SJSA1 (cell line): ENCODE measurements around the gene AAMP. TPM values are rescaled to one million over a fixed set of nuclear protein-coding genes. Genes with fewer than 3 reads are reported as not detected.

Experiments
- DNase-seq, 2 experiments: peaks; one replicate each; pipeline ENCODE4 v3.0.0-alpha.2; 2015 to 2020; ENCODE audit warnings: low spot score in 2 of 2, low read depth in 1 of 2
- H3K27ac ChIP-seq: fragments of 250-450 bp; sonication (Bioruptor Pico); 2 replicates; pipeline ENCODE4 v1.5.1; 2020; ENCODE audit warnings: mild to moderate bottlenecking, moderate library complexity
- H3K27me3 ChIP-seq: fragments of 250-450 bp; sonication (Bioruptor Pico); replicated peaks from 2 replicates; pipeline ENCODE4 v1.5.1; 2020; ENCODE audit warnings: mild to moderate bottlenecking, moderate library complexity
- H3K36me3 ChIP-seq: fragments of 250-450 bp; sonication (Bioruptor Pico); 2 replicates; pipeline ENCODE4 v1.5.1; 2020; ENCODE audit warnings: mild to moderate bottlenecking
- H3K4me1 ChIP-seq: fragments of 250-450 bp; sonication (Bioruptor Pico); replicated peaks from 2 replicates; pipeline ENCODE4 v1.6.1; 2021; ENCODE audit warnings: mild to moderate bottlenecking
- H3K4me3 ChIP-seq: fragments of 250-450 bp; sonication (Bioruptor Pico); 2 replicates; pipeline ENCODE4 v1.5.1; 2020; ENCODE audit warnings: mild to moderate bottlenecking
- H3K9me3 ChIP-seq: fragments of 250-450 bp; sonication (Bioruptor Pico); replicated peaks from 2 replicates; pipeline ENCODE4 v1.5.1; 2020; ENCODE audit warnings: mild to moderate bottlenecking
- total RNA-seq: library from RNA; depleted of rRNA; stranded (reverse); fragments of >200 nt; shearing (Covaris generic); gene quantifications from 2 replicates; pipeline ENCODE4 v1.2.3, GENCODE V29; 2014

Gene AAMP
- total RNA-seq, 1 experiment from 2014 or later = 184 TPM

DNA sequence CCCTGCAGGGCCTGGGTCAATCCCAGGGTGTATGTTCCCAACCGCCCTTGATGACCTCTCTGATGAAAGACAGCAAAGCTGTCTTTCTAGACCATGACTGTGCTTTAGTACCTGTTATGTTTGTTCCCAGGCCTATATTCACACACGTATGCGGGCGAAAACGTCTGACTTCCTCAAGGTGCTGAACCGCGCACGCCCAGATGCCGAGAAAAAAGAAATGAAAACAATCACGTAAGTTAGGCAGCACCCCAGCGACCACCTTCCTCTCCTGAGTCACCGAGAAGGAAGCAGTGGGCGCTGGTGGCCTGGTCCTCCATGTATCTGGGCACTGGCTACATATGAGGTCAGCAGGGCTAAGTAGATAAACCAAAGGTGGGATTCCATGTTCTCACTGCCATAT lies 20.2 kb downstream of the AAMP start:
- Histone ChIP-seq H3K36me3 (peaks cover 100% of the 10 kb centered on the region), H3K4me3 (no peak overlapping the region), H3K4me1 (no peaks in the 10 kb centered on the region), H3K9me3 (no peaks in the 10 kb centered on the region; the same call in 1 of the 2 replicates), H3K27me3 (no peaks in the 10 kb centered on the region), H3K27ac (no peak overlapping the region)
- no peak for DNase-seq

DNA sequence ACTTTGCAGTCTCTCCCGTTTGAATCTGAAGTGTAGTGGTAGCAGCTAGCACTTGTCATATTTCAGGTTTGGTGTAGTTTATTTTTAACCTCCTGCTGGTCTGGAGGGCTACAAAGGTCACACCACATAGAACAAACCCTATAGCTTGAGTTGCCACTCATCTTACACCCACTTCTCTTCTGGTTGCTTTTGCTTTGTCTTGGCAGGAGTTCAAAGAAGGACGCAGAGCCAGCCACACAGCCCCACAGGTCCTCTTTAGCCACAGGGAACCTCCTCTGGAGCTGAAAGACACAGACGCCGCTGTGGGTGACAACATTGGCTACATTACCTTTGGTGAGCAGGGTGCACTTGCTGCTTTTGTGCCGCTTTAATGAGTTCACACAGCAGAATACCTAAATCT lies 24.7 kb downstream of the AAMP start:
- DNase-seq = no peak
- Histone ChIP-seq H3K36me3 (peaks cover 100% of the 10 kb centered on the region), H3K4me3 (no peak overlapping the region)

DNA sequence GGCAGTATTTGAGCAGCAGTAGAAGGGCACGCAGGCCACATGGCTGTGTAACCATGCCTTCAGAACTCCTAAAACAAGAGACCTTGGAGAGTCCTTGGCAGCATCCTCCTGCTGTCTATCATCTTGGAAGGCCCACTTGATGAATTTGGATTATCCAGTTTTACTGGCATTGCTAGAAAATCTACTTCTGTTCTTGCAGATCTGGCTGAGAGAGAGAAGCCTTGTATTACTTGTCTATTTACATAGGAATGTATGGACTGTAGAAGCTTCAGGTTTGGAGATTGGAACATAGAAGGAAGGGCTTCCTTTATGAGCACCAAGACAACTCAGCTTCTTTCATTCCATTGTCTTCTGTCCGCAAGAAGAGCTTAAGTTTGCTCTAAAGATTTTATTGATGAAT lies 25.3 kb downstream of the AAMP start:
- H3K36me3 ChIP-seq = peaks cover 100% of the 10 kb centered on the region
- H3K27ac ChIP-seq = no peak overlapping the region
- no peaks in the 10 kb centered on the region for H3K27me3 ChIP-seq
- no peaks in the 10 kb centered on the region for H3K4me1 ChIP-seq
- DNase-seq = no peak
- no peaks in the 10 kb centered on the region; the same call in 1 of the 2 replicates for H3K9me3 ChIP-seq
- H3K4me3 ChIP-seq = no peak overlapping the region

More for the DNA sequence above, 24.7 kb downstream of the AAMP start:
- Histone ChIP-seq H3K9me3 (no peaks in the 10 kb centered on the region; the same call in 1 of the 2 replicates), H3K4me1 (no peaks in the 10 kb centered on the region), H3K27me3 (no peaks in the 10 kb centered on the region), H3K27ac (no peak overlapping the region)

DNA sequence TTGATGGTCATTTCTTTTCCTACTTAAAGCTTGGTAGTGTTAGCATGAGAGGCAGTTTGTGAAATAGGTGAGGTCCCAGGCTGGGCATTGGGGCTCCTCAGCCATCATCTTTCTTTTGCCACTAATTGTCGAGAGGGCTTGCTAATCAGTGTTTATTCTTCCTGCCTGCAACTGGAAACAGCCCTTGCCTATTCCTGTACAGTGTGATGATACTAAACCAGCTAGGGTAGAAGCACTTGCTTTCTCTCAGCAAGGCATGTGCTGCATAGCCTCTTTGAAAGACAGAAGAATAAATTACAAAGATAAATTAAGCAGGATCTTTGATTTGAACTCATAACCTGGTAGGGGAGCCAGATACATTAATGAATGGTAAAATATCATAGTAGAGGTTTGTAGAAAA lies 25.7 kb downstream of the AAMP start:
- H3K4me1 ChIP-seq = no peaks in the 10 kb centered on the region
- DNase-seq = no peak
- H3K27ac ChIP-seq = no peak overlapping the region
- no peaks in the 10 kb centered on the region for H3K27me3 ChIP-seq
- H3K36me3 ChIP-seq = peaks cover 100% of the 10 kb centered on the region
- H3K4me3 ChIP-seq = no peak overlapping the region
- H3K9me3 ChIP-seq = no peaks in the 10 kb centered on the region; the same call in 1 of the 2 replicates

DNA sequence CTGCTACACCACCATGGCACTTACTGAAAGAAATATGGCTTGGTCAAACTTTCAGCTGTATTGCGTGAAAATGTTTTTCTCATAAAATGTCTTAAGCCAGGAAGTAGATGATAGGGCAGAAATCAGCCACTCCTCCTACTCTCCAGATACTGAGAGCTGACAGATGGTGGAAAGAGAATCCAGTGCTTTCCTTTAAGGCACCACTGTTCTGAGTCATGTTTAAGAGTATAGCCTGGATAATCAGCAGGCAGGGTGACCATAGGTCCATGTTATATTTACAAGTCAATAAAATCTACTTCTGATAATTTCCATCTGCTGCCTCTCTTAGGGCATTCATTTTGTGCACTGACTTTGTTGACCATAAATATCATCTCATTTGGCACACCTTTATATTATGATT lies 31.1 kb downstream of the AAMP start:
- H3K4me1 ChIP-seq = no peaks in the 10 kb centered on the region
- H3K9me3 ChIP-seq = no peaks in the 10 kb centered on the region
- no peaks in the 10 kb centered on the region for H3K27me3 ChIP-seq
- no peak overlapping the region for H3K27ac ChIP-seq
- peaks cover 98% of the 10 kb centered on the region for H3K36me3 ChIP-seq
- H3K4me3 ChIP-seq = no peak overlapping the region
- DNase-seq = no peak

DNA sequence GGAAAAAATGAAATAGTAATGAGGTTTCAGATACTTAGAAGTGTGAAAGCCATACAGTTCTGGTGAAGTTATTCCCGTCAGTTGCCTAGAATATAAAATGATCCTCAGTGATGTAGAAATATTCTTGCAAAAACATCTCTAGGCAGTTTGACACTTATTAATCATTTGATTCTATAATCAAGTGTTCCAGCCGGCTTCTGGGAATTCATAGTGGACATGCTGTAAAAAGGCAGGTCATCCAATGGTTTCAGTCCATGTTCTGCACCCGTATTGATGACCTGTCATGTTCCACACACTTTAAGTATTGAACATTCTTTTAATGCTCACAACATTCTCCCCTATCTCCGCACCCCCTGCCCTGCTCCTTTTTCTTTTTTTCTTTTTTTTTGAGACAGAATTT lies 33.1 kb downstream of the AAMP start:
- Histone ChIP-seq H3K4me3 (no peak overlapping the region), H3K4me1 (no peaks in the 10 kb centered on the region), H3K36me3 (peaks cover 98% of the 10 kb centered on the region)

DNA sequence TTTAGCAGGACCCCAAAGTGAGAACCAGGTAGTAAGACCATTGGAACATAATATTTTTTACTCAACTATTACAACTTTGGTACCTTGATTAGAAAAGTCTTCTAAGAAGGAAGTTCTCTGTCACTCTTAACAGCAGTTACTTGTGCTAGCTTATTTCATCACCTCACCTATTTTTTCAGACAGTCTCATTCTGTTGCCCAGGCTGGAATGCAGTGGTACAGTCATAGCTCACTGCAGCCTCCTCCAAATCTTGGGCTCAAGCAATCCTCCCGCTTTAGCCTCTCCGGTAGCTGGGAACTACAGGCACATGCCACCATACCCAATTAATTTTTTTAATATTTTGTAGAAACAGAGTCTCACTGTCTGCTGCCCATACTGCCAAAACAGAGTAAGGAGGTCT lies 34.9 kb downstream of the AAMP start:
- no peaks in the 10 kb centered on the region for H3K9me3 ChIP-seq
- peaks cover 98% of the 10 kb centered on the region for H3K36me3 ChIP-seq

More for the DNA sequence above, 33.1 kb downstream of the AAMP start:
- Histone ChIP-seq H3K9me3 (no peaks in the 10 kb centered on the region), H3K27me3 (no peaks in the 10 kb centered on the region), H3K27ac (no peak overlapping the region)
- no peak for DNase-seq

DNA sequence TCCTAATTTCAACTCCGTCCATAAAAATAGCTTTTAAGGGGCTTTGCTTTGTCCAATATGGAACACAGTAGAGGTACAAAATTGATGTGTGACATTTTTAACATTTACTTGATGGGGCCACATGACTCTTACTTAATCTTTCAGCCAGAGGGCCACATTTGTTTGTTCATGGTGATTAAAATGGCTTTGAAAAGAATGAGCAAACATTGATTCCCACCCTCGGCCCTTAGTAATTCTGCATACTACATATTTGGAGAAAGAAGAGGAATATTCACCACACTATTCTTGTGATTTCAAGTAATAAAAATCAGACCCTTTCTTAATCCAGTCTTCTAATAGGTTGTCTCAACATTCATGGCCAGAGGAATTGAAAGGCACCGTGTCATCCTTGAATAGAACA lies 35.4 kb downstream of the AAMP start:
- Histone ChIP-seq H3K27me3 (no peaks in the 10 kb centered on the region), H3K36me3 (peaks cover 96% of the 10 kb centered on the region), H3K9me3 (no peaks in the 10 kb centered on the region), H3K27ac (no peak overlapping the region), H3K4me1 (peaks cover 17% of the 10 kb centered on the region), H3K4me3 (no peak overlapping the region)
- DNase-seq = no peak

More for the DNA sequence above, 34.9 kb downstream of the AAMP start:
- Histone ChIP-seq H3K27ac (no peak overlapping the region), H3K27me3 (no peaks in the 10 kb centered on the region), H3K4me1 (peaks cover 12% of the 10 kb centered on the region), H3K4me3 (no peak overlapping the region)
- DNase-seq = no peak

DNA sequence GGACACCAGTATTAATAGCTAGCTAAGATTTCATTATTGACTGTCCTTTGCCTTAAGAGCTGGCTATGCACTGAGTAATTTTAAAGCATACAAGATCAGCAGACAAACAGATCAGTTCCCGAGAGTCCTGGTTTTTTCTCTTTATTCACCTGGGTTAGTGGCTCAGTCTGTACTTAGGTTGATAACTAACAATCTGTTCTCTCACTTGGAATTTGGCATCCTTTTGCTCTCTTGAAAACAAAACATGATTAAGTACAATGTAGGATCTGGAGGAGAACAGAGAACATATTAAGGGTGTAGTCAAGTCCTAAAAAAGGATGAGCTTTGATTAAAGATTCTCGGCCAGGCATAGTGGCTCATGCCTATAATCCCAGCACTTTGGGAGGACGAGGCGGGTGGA lies 36.4 kb downstream of the AAMP start:
- Histone ChIP-seq H3K36me3 (peaks cover 93% of the 10 kb centered on the region), H3K9me3 (no peaks in the 10 kb centered on the region), H3K4me1 (peaks cover 27% of the 10 kb centered on the region), H3K27me3 (no peaks in the 10 kb centered on the region), H3K27ac (no peak overlapping the region), H3K4me3 (no peak overlapping the region)
- no peak for DNase-seq

DNA sequence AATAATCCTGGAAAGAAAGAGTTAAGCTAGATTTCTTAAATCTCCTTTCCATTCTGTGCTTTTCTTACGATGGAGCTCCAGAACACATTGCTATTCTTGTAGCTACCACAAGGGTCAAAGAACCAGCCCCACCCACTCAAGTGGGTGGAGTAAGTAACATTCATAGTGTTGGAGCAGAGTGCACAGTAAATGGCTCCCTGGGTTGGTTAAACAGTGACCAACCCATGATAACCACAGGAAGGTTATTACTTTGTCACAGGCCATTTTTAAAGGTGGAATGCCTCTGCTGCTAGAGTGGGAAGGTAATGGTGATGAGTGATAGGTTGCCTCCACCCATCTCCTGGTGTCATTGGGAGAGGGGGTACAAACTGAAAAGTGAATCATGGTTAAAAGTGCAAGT lies 39.1 kb downstream of the AAMP start:
- DNase-seq = peak in 1 of 2 experiments; percentile 12
- H3K27ac ChIP-seq = no peak overlapping the region
- no peaks in the 10 kb centered on the region for H3K9me3 ChIP-seq
- H3K4me3 ChIP-seq = no peak overlapping the region
- no peaks in the 10 kb centered on the region for H3K27me3 ChIP-seq
- H3K36me3 ChIP-seq = peaks cover 91% of the 10 kb centered on the region
- H3K4me1 ChIP-seq = peaks cover 34% of the 10 kb centered on the region

DNA sequence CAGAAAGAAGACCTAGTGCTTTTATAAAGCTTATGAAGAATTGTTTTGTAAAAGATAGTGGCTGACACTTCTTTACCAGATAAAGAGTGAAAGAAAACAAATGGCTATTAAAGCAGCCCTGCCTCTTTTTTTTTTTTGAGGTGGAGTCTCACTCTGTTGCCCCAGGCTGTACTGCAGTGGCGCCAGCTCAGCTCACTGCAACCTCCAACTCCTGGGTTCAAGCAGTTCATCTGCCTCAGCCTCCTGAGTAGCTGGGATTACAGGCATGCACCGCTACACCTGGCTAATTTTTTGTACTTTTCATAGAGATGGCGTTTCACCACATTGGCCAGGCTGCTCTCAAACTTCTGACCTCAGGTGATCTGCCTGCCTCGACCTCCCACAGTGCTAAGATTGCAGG lies 40.1 kb downstream of the AAMP start:
- Histone ChIP-seq H3K27me3 (no peaks in the 10 kb centered on the region), H3K4me3 (no peak overlapping the region), H3K9me3 (no peaks in the 10 kb centered on the region), H3K4me1 (peaks cover 37% of the 10 kb centered on the region), H3K36me3 (peaks cover 91% of the 10 kb centered on the region), H3K27ac (peak overlapping the region; percentile 81)
- peak in 1 of 2 experiments; percentile 56 for DNase-seq

DNA sequence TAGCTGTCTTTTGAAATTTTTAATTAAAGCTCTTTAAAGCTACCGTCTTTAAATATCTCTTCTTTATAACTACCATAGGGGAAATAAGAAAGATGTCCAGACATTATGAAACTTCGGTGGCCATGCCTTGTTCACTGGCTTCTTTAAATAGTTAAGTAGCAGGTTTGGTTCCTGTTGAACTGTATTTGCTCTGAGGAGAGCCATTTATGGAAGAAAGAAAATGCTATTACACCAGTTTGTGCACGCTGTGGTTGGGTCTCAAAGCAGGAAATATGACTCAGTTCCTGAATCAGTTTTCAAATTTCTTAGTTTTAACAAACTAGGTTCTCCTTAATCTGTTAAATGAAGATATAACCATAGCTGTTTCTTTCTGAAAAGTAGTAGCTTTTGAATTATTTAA lies 40.7 kb downstream of the AAMP start:
- no peak overlapping the region for H3K4me3 ChIP-seq

DNA sequence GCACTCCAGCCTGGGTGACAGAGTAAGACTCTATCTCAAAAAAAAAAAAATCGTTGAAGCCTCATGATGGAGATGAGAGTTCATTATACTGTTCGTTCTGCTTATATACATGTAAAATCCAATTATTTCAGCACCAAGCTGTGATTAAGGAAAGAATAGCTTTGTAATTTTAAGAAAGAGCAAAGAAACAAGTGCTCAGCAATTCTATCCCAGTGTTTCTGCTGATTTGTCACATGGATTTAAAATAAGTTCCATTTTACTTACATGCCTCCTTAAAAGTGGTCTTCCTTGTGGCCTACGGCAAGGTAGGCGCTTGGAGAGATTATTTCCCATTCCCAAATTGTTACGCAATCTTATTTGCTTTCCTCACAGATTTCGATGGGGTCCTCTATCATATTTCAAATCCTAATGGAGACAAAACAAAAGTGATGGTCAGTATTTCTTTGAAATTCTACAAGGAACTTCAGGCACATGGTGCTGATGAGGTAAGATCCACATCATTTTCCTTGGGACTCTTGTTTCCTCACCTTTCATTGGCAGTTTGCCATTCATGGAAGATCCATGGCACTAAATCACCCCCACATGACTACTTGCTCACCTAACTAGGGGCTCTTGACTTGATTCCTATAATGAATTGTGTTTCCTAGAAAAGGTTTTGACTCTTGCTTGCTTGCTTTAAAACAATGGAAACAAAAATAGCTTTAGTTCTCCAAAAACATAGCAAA lies 41.4 kb downstream of the AAMP start:
- no peaks in the 10 kb centered on the region for H3K9me3 ChIP-seq
- H3K27ac ChIP-seq = peak overlapping the region; percentile 81
- peaks cover 38% of the 10 kb centered on the region for H3K4me1 ChIP-seq
- peaks cover 91% of the 10 kb centered on the region for H3K36me3 ChIP-seq
- no peaks in the 10 kb centered on the region for H3K27me3 ChIP-seq
- no peak for DNase-seq
- H3K4me3 ChIP-seq = no peak overlapping the region

More for the DNA sequence above, 40.7 kb downstream of the AAMP start:
- Histone ChIP-seq H3K9me3 (no peaks in the 10 kb centered on the region), H3K27ac (peak overlapping the region; percentile 81), H3K4me1 (peaks cover 38% of the 10 kb centered on the region), H3K27me3 (no peaks in the 10 kb centered on the region), H3K36me3 (peaks cover 91% of the 10 kb centered on the region)
- peak in 1 of 2 experiments; percentile 58 for DNase-seq

DNA sequence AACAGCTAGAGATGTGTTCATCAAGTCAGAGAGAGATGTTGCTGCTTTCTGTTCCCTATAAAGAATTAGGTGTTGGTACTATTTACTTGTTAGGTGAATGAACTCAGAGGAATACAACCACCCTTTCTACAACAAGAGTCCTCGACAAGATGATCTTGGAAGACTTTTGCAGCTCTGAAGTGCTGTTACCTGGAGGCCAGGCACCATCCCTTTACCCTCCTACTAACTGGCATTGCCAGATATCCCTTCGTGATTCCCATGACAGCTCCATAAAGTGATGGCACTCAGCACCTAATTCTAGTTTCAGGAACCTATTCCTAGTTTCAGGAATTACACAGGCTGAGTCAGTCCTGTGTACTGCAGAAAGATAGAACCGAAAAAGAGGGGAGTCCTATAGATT lies 43.0 kb downstream of the AAMP start:
- H3K4me3 ChIP-seq = no peak overlapping the region
- H3K9me3 ChIP-seq = no peaks in the 10 kb centered on the region
- H3K4me1 ChIP-seq = peaks cover 49% of the 10 kb centered on the region
- H3K36me3 ChIP-seq = peaks cover 91% of the 10 kb centered on the region
- H3K27me3 ChIP-seq = no peaks in the 10 kb centered on the region
- no peak overlapping the region for H3K27ac ChIP-seq
- DNase-seq = no peak

DNA sequence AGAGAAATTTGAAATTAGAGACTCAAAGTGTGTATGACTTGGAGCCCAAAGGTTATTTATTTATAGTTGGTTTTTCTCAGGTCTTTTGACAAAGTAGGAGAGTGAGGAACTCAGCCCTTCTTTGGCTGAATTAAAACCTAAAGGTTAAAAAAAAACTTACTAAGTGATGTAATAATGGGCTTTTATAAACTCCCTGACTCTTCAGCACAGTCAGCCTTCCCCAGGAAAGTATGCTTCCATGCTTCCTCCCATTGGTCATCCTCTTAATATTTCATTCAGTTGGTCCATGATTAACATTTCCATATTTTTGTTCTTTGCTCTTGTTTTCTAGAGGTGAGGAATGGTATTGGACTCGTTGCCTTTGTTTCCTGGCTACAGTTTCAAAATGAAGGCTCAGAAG lies 45.8 kb downstream of the AAMP start:
- Histone ChIP-seq H3K36me3 (peaks cover 97% of the 10 kb centered on the region), H3K4me3 (no peak overlapping the region), H3K27me3 (no peaks in the 10 kb centered on the region), H3K9me3 (no peaks in the 10 kb centered on the region), H3K4me1 (peaks cover 41% of the 10 kb centered on the region), H3K27ac (no peak overlapping the region)
- no peak for DNase-seq
